GM08714 (cell line): ENCODE results near the gene TPO.
"Not testable (repeated sequence)": the region's sequence is repeated elsewhere in the genome, so short reads cannot be mapped to it uniquely, and the experiment has no call there.

Source experiments
- H3K4me3 ChIP-seq: fragments of 200-500 bp; sonication (Bioruptor generic); 2 replicates; pipeline ENCODE4 v1.5.1; 2014; ENCODE audit warnings: mild to moderate bottlenecking, low read length, inconsistent platforms
- ZNF274 ChIP-seq: IDR thresholded peaks from 2 replicates; pipeline ENCODE4 v1.6.1; 2012; ENCODE audit warnings: mild to moderate bottlenecking, low read depth, low read length

Gene TPO

GRCh38 chr2:1413156-1413710 lies at the start of gene TPO:
Gene TPO (plus strand): TSS chr2:1413463. CDS start chr2:1414409, 946 bp downstream.
- no peak for TF ChIP-seq ZNF274
- no peak within 1 kb of the TSS for H3K4me3 ChIP-seq

GRCh38 chr2:1366546-1367134 lies 46.6 kb upstream of the TPO start:
- no peak for TF ChIP-seq ZNF274

GRCh38 chr2:1367601-1368000 lies 45.7 kb upstream of the TPO start:
- no peak for TF ChIP-seq ZNF274
- no peak overlapping the region for H3K4me3 ChIP-seq

More at GRCh38 chr2:1366546-1367134, 46.6 kb upstream of the TPO start:
- no peak overlapping the region for H3K4me3 ChIP-seq

GRCh38 chr2:1369905-1370304 lies 43.4 kb upstream of the TPO start:
- no peak for TF ChIP-seq ZNF274
- H3K4me3 ChIP-seq = no peak overlapping the region

GRCh38 chr2:1370461-1370860 lies 42.8 kb upstream of the TPO start:
- no peak overlapping the region for H3K4me3 ChIP-seq

GRCh38 chr2:1371082-1371481 lies 42.2 kb upstream of the TPO start:
- H3K4me3 ChIP-seq = no peak overlapping the region
- TF ChIP-seq ZNF274 = no peak

More at GRCh38 chr2:1370461-1370860, 42.8 kb upstream of the TPO start:
- TF ChIP-seq ZNF274 = no peak

- H3K4me3 ChIP-seq = no peak overlapping the region
- no peak for TF ChIP-seq ZNF274
These were observed 39.4 kb upstream of the TPO start for GRCh38 chr2:1373830-1374229.

- no peak overlapping the region for H3K4me3 ChIP-seq
- TF ChIP-seq ZNF274 = no peak
These were observed 39.0 kb upstream of the TPO start for GRCh38 chr2:1374287-1374686.

- TF ChIP-seq ZNF274 = no peak
- H3K4me3 ChIP-seq = no peak overlapping the region
These were observed 37.5 kb upstream of the TPO start for GRCh38 chr2:1375794-1376193.

GRCh38 chr2:1377473-1377872 lies 35.8 kb upstream of the TPO start:
- H3K4me3 ChIP-seq = no peak overlapping the region
- TF ChIP-seq ZNF274 = no peak

- no peak for TF ChIP-seq ZNF274
- H3K4me3 ChIP-seq = no peak overlapping the region
These were observed 34.7 kb upstream of the TPO start for GRCh38 chr2:1378456-1379150.

- H3K4me3 ChIP-seq = no peak overlapping the region
- TF ChIP-seq ZNF274 = no peak
These were observed 31.6 kb upstream of the TPO start for GRCh38 chr2:1381644-1382043.

- H3K4me3 ChIP-seq = not testable (repeated sequence)
These were observed 25.1 kb upstream of the TPO start for GRCh38 chr2:1387954-1388725.

- H3K4me3 ChIP-seq = not testable (repeated sequence)
These were observed 23.1 kb upstream of the TPO start for GRCh38 chr2:1390118-1390517.

GRCh38 chr2:1393321-1393720 lies 19.9 kb upstream of the TPO start:
- TF ChIP-seq ZNF274 = no peak
- no peak overlapping the region for H3K4me3 ChIP-seq
